GM19240 (cell line): ENCODE measurements around the gene ADGRD2.

Experiments
- DNase-seq: peaks from one replicate; pipeline ENCODE4 v3.0.0; 2011; ENCODE audit warnings: low spot score; ENCODE audit not compliant: insufficient read length

ADGRD2 gene

GRCh38 chr9:124436320-124436719, 13.9 kb upstream of the ADGRD2 start:
- DNase-seq: no peak

- no peak for DNase-seq
Measured at GRCh38 chr9:124437086-124437485, 13.2 kb upstream of the ADGRD2 start.

- no peak for DNase-seq
Measured at GRCh38 chr9:124438091-124438490, 12.2 kb upstream of the ADGRD2 start.

- DNase-seq: no peak
Measured at GRCh38 chr9:124439086-124439485, 11.2 kb upstream of the ADGRD2 start.

GRCh38 chr9:124439686-124440243, 10.5 kb upstream of the ADGRD2 start:
- no peak for DNase-seq

- no peak for DNase-seq
Measured at GRCh38 chr9:124440786-124441185, 9.5 kb upstream of the ADGRD2 start.

GRCh38 chr9:124441291-124441690, 9.0 kb upstream of the ADGRD2 start:
- no peak for DNase-seq

GRCh38 chr9:124442379-124442778, 7.9 kb upstream of the ADGRD2 start:
- no peak for DNase-seq

- DNase-seq: no peak
Measured at GRCh38 chr9:124442826-124443225, 7.4 kb upstream of the ADGRD2 start.

- no peak for DNase-seq
Measured at GRCh38 chr9:124443625-124444024, 6.6 kb upstream of the ADGRD2 start.

- no peak for DNase-seq
Measured at GRCh38 chr9:124444166-124444565, 6.1 kb upstream of the ADGRD2 start.

- DNase-seq: no peak
Measured at GRCh38 chr9:124447297-124447661, 3.0 kb upstream of the ADGRD2 start.

- no peak for DNase-seq
Measured at GRCh38 chr9:124448019-124448418, 2.2 kb upstream of the ADGRD2 start.

- no peak for DNase-seq
Measured at GRCh38 chr9:124449381-124450151, 685 bp upstream of the ADGRD2 start.

GRCh38 chr9:124450931-124451661, 845 bp downstream of the ADGRD2 start:
- DNase-seq: no peak

- DNase-seq: no peak
Measured at GRCh38 chr9:124452326-124452725, 2.1 kb downstream of the ADGRD2 start.

GRCh38 chr9:124452841-124453585, 2.8 kb downstream of the ADGRD2 start:
- DNase-seq: no peak

- DNase-seq: no peak
Measured at GRCh38 chr9:124453586-124454191, 3.4 kb downstream of the ADGRD2 start.

GRCh38 chr9:124454296-124454695, 4.0 kb downstream of the ADGRD2 start:
- no peak for DNase-seq

GRCh38 chr9:124454791-124455443, 4.7 kb downstream of the ADGRD2 start:
- DNase-seq: no peak

- no peak for DNase-seq
Measured at GRCh38 chr9:124455820-124456219, 5.6 kb downstream of the ADGRD2 start.
